Stimulated activated naive B cell treated with anti-CD40 and anti-IgM and Interleukin-4, amounts not matched to agents 10 μg/mL and 1 μg/mL and 100 μg/mL, for 72 hours (primary cell): Measurements from ENCODE around the gene LRP2BP.
A peak's percentile ranks its signal among the peaks of the same experiment; 100 is the strongest.

ENCODE experiments used
- ATAC-seq, 2 donors: fragments of 150-1000 bp; cut with Tn5 transposase; replicated peaks; 2 replicates each; pipeline ENCODE4 v1.10.0; 2021; ENCODE audit warnings: moderate library complexity in 1 of 2
- DNase-seq: peaks from one replicate; pipeline ENCODE4 v3.0.0; 2021
- H3K27ac Mint-ChIP-seq: one replicate; pipeline ENCODE4 v1.8.0; 2022; ENCODE audit warnings: mild to moderate bottlenecking, mixed read lengths
- H3K27me3 Mint-ChIP-seq, 2 donors: one replicate each; pipeline ENCODE4 v1.8.0; 2022; ENCODE audit warnings: mixed read lengths in 2 of 2
- H3K36me3 Mint-ChIP-seq, 2 donors: one replicate each; pipeline ENCODE4 v1.8.0; 2022; ENCODE audit warnings: mixed read lengths in 2 of 2, mild to moderate bottlenecking in 1 of 2
- H3K4me1 Mint-ChIP-seq, 2 donors: one replicate each; pipeline ENCODE4 v1.8.0; 2022; ENCODE audit warnings: mixed read lengths in 2 of 2, mild to moderate bottlenecking in 1 of 2
- H3K4me3 Mint-ChIP-seq, 2 donors: one replicate each; pipeline ENCODE4 v1.8.0; 2022; ENCODE audit warnings: mild to moderate bottlenecking in 2 of 2, mixed read lengths in 2 of 2, moderate library complexity in 1 of 2
- H3K9me3 Mint-ChIP-seq, 2 donors: one replicate each; pipeline ENCODE4 v1.8.0; 2022; ENCODE audit warnings: mixed read lengths in 2 of 2, mild to moderate bottlenecking in 1 of 2

The LRP2BP gene

GRCh38 chr4:185359767-185360446 lies 35.8 kb downstream of the LRP2BP start:
- no peak overlapping the region for H3K4me3 Mint-ChIP-seq
- no peaks in the 10 kb centered on the region for H3K9me3 Mint-ChIP-seq
- DNase-seq (no peak), ATAC-seq (no peak)
- peaks cover 16 to 27% of the 10 kb centered on the region in 2 donors for H3K36me3 Mint-ChIP-seq
- H3K27ac Mint-ChIP-seq = no peak overlapping the region
- no peaks in the 10 kb centered on the region for H3K27me3 Mint-ChIP-seq
- no peaks in the 10 kb centered on the region for H3K4me1 Mint-ChIP-seq

GRCh38 chr4:185358959-185359358 lies 36.8 kb downstream of the LRP2BP start:
- ATAC-seq (no peak), DNase-seq (no peak)
- H3K27me3 Mint-ChIP-seq = no peaks in the 10 kb centered on the region
- no peaks in the 10 kb centered on the region for H3K9me3 Mint-ChIP-seq
- H3K4me3 Mint-ChIP-seq = no peak overlapping the region
- peaks cover 23 to 36% of the 10 kb centered on the region in 2 donors for H3K36me3 Mint-ChIP-seq
- no peaks in the 10 kb centered on the region for H3K4me1 Mint-ChIP-seq
- no peak overlapping the region for H3K27ac Mint-ChIP-seq

- H3K27ac Mint-ChIP-seq = no peak overlapping the region
- no peaks in the 10 kb centered on the region for H3K4me1 Mint-ChIP-seq
- ATAC-seq (peak in 1 of 2 donors; percentile 51), DNase-seq (no peak)
- no peaks in the 10 kb centered on the region for H3K9me3 Mint-ChIP-seq
- peaks cover 24 to 38% of the 10 kb centered on the region in 2 donors for H3K36me3 Mint-ChIP-seq
- no peak overlapping the region for H3K4me3 Mint-ChIP-seq
- H3K27me3 Mint-ChIP-seq = no peaks in the 10 kb centered on the region
These were observed 37.2 kb downstream of the LRP2BP start for GRCh38 chr4:185358514-185358913.

GRCh38 chr4:185357733-185358440 lies 37.8 kb downstream of the LRP2BP start:
- ATAC-seq = no peak

GRCh38 chr4:185357211-185357610 lies 38.5 kb downstream of the LRP2BP start:
- H3K9me3 Mint-ChIP-seq = no peaks in the 10 kb centered on the region

More at GRCh38 chr4:185357733-185358440, 37.8 kb downstream of the LRP2BP start:
- Mint-ChIP-seq H3K4me3 (no peak overlapping the region), H3K27me3 (no peaks in the 10 kb centered on the region), H3K27ac (peak overlapping the region; percentile 47), H3K36me3 (peaks cover 26 to 42% of the 10 kb centered on the region in 2 donors), H3K9me3 (no peaks in the 10 kb centered on the region), H3K4me1 (no peaks in the 10 kb centered on the region)
- no peak for DNase-seq

GRCh38 chr4:185352741-185353140 lies 43.0 kb downstream of the LRP2BP start:
- Mint-ChIP-seq H3K27me3 (no peaks in the 10 kb centered on the region), H3K4me3 (no peak overlapping the region), H3K27ac (no peak overlapping the region), H3K9me3 (no peaks in the 10 kb centered on the region), H3K4me1 (peaks cover 2 to 13% of the 10 kb centered on the region in 2 donors), H3K36me3 (peaks cover 62 to 80% of the 10 kb centered on the region in 2 donors)
- DNase-seq (no peak), ATAC-seq (no peak)

More at GRCh38 chr4:185357211-185357610, 38.5 kb downstream of the LRP2BP start:
- no peak overlapping the region for H3K27ac Mint-ChIP-seq
- H3K36me3 Mint-ChIP-seq = peaks cover 33 to 49% of the 10 kb centered on the region in 2 donors
- ATAC-seq = no peak
- no peaks in the 10 kb centered on the region for H3K27me3 Mint-ChIP-seq
- H3K4me1 Mint-ChIP-seq = no peaks in the 10 kb centered on the region
- no peak overlapping the region for H3K4me3 Mint-ChIP-seq
- DNase-seq = no peak

GRCh38 chr4:185352202-185352601 lies 43.5 kb downstream of the LRP2BP start:
- Mint-ChIP-seq H3K4me1 (peaks cover 2 to 13% of the 10 kb centered on the region in 2 donors), H3K36me3 (peaks cover 62 to 79% of the 10 kb centered on the region in 2 donors), H3K27me3 (no peaks in the 10 kb centered on the region), H3K27ac (no peak overlapping the region), H3K4me3 (no peak overlapping the region), H3K9me3 (no peaks in the 10 kb centered on the region)
- DNase-seq = no peak
- no peak for ATAC-seq

- Mint-ChIP-seq H3K36me3 (peaks cover 66 to 80% of the 10 kb centered on the region in 2 donors), H3K9me3 (no peaks in the 10 kb centered on the region)
- no peak for DNase-seq
These were observed 44.0 kb downstream of the LRP2BP start for GRCh38 chr4:185351691-185352090.

GRCh38 chr4:185346975-185347601 lies 48.6 kb downstream of the LRP2BP start:
- Mint-ChIP-seq H3K36me3 (peaks cover 53 to 60% of the 10 kb centered on the region in 2 donors), H3K27me3 (no peaks in the 10 kb centered on the region)

More at GRCh38 chr4:185351691-185352090, 44.0 kb downstream of the LRP2BP start:
- no peak overlapping the region for H3K27ac Mint-ChIP-seq
- H3K27me3 Mint-ChIP-seq = no peaks in the 10 kb centered on the region
- no peak for ATAC-seq
- no peak overlapping the region for H3K4me3 Mint-ChIP-seq
- peaks cover 6 to 13% of the 10 kb centered on the region in 2 donors for H3K4me1 Mint-ChIP-seq

GRCh38 chr4:185344743-185345538 lies 50.8 kb downstream of the LRP2BP start:
- no peaks in the 10 kb centered on the region for H3K9me3 Mint-ChIP-seq
- peaks cover 25 to 32% of the 10 kb centered on the region in 2 donors for H3K4me1 Mint-ChIP-seq
- peak overlapping the region; percentile 20 for H3K27ac Mint-ChIP-seq
- H3K36me3 Mint-ChIP-seq = peaks cover 46 to 53% of the 10 kb centered on the region in 2 donors
- H3K27me3 Mint-ChIP-seq = no peaks in the 10 kb centered on the region
- H3K4me3 Mint-ChIP-seq = peak overlapping the region; percentile 20 to 66
- DNase-seq = peak; percentile 6
- ATAC-seq = peak; percentile 79 to 87

More at GRCh38 chr4:185346975-185347601, 48.6 kb downstream of the LRP2BP start:
- no peak for ATAC-seq
- H3K4me3 Mint-ChIP-seq = no peak overlapping the region
- H3K9me3 Mint-ChIP-seq = no peaks in the 10 kb centered on the region
- no peak for DNase-seq
- H3K4me1 Mint-ChIP-seq = peaks cover 22 to 39% of the 10 kb centered on the region in 2 donors
- H3K27ac Mint-ChIP-seq = no peak overlapping the region

GRCh38 chr4:185343726-185344581 lies 51.8 kb downstream of the LRP2BP start:
- Mint-ChIP-seq H3K9me3 (no peaks in the 10 kb centered on the region), H3K27ac (peak overlapping the region; percentile 20), H3K4me3 (peak overlapping the region; percentile 14 to 38), H3K27me3 (no peaks in the 10 kb centered on the region), H3K4me1 (peaks cover 25 to 38% of the 10 kb centered on the region in 2 donors), H3K36me3 (peaks cover 39 to 50% of the 10 kb centered on the region in 2 donors)
- DNase-seq (no peak), ATAC-seq (no peak)

- peaks cover 23 to 43% of the 10 kb centered on the region in 2 donors for H3K4me1 Mint-ChIP-seq
- H3K27me3 Mint-ChIP-seq = no peaks in the 10 kb centered on the region
- H3K36me3 Mint-ChIP-seq = peaks cover 32 to 55% of the 10 kb centered on the region in 2 donors
- peak in 1 of 2 donors; percentile 28 for ATAC-seq
- DNase-seq = no peak
- no peak overlapping the region for H3K4me3 Mint-ChIP-seq
- H3K9me3 Mint-ChIP-seq = no peaks in the 10 kb centered on the region
- H3K27ac Mint-ChIP-seq = no peak overlapping the region
These were observed 53.9 kb downstream of the LRP2BP start for GRCh38 chr4:185341841-185342240.

- peaks cover 35 to 57% of the 10 kb centered on the region in 2 donors for H3K36me3 Mint-ChIP-seq
- no peaks in the 10 kb centered on the region for H3K27me3 Mint-ChIP-seq
- H3K4me3 Mint-ChIP-seq = no peak overlapping the region
- H3K27ac Mint-ChIP-seq = no peak overlapping the region
- no peaks in the 10 kb centered on the region for H3K9me3 Mint-ChIP-seq
- ATAC-seq = no peak
- no peak for DNase-seq
- peaks cover 26 to 48% of the 10 kb centered on the region in 2 donors for H3K4me1 Mint-ChIP-seq
These were observed 54.3 kb downstream of the LRP2BP start for GRCh38 chr4:185341377-185341776.
